Activated T-cell treated with anti-CD3 and anti-CD28 coated beads for 1 hour (primary cell): ENCODE data around the gene MYO9B.

Source experiments
- DNase-seq: peaks from one replicate; pipeline ENCODE4 v3.0.0-alpha.2; 2020; ENCODE audit warnings: low read depth

MYO9B gene, protein sequence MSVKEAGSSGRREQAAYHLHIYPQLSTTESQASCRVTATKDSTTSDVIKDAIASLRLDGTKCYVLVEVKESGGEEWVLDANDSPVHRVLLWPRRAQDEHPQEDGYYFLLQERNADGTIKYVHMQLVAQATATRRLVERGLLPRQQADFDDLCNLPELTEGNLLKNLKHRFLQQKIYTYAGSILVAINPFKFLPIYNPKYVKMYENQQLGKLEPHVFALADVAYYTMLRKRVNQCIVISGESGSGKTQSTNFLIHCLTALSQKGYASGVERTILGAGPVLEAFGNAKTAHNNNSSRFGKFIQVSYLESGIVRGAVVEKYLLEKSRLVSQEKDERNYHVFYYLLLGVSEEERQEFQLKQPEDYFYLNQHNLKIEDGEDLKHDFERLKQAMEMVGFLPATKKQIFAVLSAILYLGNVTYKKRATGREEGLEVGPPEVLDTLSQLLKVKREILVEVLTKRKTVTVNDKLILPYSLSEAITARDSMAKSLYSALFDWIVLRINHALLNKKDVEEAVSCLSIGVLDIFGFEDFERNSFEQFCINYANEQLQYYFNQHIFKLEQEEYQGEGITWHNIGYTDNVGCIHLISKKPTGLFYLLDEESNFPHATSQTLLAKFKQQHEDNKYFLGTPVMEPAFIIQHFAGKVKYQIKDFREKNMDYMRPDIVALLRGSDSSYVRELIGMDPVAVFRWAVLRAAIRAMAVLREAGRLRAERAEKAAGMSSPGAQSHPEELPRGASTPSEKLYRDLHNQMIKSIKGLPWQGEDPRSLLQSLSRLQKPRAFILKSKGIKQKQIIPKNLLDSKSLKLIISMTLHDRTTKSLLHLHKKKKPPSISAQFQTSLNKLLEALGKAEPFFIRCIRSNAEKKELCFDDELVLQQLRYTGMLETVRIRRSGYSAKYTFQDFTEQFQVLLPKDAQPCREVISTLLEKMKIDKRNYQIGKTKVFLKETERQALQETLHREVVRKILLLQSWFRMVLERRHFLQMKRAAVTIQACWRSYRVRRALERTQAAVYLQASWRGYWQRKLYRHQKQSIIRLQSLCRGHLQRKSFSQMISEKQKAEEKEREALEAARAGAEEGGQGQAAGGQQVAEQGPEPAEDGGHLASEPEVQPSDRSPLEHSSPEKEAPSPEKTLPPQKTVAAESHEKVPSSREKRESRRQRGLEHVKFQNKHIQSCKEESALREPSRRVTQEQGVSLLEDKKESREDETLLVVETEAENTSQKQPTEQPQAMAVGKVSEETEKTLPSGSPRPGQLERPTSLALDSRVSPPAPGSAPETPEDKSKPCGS (N-terminal part only)

GRCh38 chr19:17075035-17075863, at the start of gene MYO9B, which contains the start of gene HAUS8:
Gene MYO9B (plus strand): TSS chr19:17075777. CDS start chr19:17101718, 25,941 bp downstream.
Gene HAUS8 (minus strand): TSS chr19:17075452. CDS start chr19:17075422, 30 bp downstream.
- DNase-seq, result peak; percentile 98

GRCh38 chr19:17025991-17026658, 49.5 kb upstream of the MYO9B start:
- no peak for DNase-seq

- no peak for DNase-seq
Observed at GRCh38 chr19:17026706-17027534, 48.7 kb upstream of the MYO9B start, which contains the start of gene CPAMD8. Gene CPAMD8 (minus strand): TSS chr19:17026810. CDS start chr19:17026642, 168 bp downstream.

GRCh38 chr19:17027535-17027975, 48.0 kb upstream of the MYO9B start:
- no peak for DNase-seq

DNA sequence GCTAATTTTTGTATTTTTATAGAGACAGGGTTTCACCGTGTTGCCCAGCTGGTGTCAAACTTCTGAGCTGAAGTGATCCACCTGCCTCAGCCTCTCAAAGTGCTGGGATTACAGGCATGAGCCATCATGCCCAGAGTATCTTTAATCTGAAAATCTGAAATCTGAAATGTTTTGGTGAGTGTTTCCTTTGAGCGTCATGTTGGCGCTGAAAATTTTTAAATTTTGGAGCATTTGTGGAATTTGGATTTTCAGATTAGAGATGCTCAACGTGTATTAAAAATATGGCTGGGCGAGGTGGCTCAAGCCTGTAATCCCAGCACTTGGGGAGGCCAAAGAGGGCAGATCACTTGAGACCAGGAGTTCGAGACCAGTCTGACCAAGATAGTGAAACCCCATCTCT, 43.8 kb upstream of the MYO9B start:
- DNase-seq, result no peak

DNA sequence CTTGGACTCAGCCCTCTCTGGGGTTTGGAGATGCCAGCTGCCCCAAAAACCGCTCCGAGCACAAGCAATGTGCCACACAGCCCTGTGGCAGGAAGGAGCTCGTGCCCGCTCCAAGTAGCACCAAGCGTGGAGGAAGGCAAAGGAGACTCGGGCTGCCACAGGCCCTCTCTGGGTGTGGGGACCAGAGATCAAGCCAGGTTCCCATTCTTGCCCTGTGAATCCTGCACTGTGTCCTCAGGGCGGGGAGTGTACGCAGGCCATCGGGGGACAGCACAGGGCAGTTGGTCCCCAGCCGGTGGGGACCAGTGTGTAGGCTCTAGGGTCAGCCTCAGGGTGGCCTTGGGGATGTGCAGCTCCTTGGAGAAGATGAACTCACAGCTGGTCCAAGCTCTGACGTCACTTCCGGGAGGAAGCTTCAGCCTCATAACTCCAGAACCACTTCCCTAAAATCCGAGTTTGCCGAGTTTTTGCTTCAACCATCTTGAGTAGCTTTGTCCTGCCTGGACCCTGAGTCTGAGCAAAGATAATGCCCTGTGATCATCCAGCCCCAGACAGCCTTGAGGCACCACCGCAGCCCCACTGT, 39.6 kb upstream of the MYO9B start:
- no peak for DNase-seq

DNA sequence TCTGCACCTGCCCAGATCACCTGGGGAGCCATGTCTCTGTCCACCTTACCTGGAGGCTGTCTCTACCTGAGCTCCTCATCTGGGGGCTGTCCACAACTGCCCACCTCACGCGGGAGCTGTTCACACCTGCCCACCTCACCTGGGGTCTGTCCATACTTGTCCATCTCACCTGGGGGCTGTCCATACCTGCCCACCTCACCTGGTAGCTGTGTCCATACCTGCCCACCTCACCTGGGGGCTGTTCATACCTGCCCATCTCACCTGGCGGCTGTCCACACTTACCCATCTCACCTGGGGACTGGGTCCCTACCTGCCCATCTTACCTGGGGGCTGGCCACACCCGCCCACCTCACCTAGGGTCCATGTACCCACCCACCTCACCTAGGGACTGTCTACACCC, 38.9 kb upstream of the MYO9B start:
- DNase-seq, result no peak

GRCh38 chr19:17037184-17037583, 38.4 kb upstream of the MYO9B start:
- no peak for DNase-seq

GRCh38 chr19:17037966-17038500, 37.5 kb upstream of the MYO9B start:
- DNase-seq, result no peak

GRCh38 chr19:17041976-17042375, 33.6 kb upstream of the MYO9B start:
- no peak for DNase-seq

GRCh38 chr19:17043744-17044143, 31.8 kb upstream of the MYO9B start:
- DNase-seq, result no peak

DNA sequence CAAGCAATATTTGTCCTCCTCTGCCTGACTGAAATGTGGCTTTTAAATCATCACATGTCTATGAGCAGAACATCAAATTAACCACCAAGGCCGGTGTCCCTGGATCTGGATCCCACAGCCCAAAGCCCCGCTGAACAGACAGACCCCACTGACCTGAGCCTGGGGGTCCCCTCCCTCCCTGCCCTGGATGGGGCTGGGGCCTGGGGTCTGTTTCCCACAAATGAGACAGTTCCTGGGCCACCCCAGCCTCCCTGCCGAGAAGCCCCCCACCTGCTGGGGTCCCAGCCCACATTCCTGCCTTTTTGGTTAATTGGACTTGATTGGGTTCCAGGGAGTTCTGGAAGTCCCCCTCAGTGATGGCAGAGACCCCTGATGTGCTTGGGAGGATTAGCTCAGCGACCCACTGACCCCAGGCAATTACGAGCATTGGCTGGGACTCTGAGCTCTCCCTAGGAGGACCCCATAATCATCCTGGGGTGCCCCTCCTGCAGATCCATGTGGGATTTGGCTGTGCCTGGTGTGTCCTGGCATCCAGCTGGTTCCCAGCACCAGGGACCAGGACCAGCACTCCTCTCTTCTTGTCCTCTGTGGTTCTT, 29.6 kb upstream of the MYO9B start:
- DNase-seq, result no peak

DNA sequence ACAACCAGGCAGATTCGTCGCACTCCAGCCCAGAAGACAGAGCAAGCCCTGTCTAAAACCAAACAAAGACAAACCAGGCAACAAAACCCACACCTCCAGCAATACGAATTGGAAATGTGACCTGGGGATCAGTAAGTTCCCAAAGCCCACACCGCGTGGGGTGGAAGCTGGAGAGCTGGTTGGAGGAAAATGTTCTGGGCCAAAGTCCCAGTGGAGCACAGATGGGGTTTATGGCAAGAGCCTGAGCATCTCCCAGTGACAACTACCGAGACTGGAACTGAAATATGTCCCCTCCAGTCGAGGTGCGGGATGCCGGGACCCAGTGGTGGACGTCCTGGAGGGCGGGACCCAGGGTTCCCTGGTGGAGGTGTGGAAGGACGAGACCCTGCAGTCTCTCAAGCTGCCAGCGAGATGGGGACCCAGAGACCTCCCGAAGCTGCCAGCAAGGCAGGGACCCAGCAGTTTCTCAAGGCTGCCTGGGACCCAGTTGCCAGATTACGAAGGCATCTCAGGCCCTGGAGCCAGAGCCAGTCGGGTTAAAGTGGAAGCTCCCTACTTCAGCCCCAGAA, 26.6 kb upstream of the MYO9B start:
- DNase-seq, result no peak

DNA sequence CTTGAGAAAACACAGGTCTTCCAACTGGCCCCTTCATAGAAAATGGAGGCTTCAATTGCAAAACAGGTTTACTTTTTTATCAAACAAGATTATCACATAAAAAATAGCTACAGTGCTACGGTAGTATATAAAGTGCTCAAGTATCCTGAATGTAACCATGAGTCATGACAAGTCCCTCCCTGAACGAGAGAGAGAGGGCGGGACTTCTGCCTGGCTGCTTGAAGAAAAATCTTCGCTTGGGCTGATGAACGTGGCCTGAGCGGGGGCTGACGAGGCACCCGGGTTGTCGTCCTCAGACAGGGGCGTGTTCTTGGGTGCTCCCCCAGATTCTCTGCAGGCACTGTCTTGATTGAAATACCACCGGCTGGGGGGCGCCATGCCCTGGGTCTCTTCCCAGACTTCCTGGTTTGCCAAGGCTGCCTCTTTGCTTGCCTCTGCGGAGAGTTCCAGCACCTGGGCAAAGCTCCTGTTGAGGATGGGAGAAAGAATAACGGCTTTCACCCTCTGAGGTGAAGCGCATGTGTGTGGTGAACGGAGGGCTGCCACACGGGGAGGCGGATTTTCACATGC, 25.8 kb upstream of the MYO9B start:
- DNase-seq, result no peak

DNA sequence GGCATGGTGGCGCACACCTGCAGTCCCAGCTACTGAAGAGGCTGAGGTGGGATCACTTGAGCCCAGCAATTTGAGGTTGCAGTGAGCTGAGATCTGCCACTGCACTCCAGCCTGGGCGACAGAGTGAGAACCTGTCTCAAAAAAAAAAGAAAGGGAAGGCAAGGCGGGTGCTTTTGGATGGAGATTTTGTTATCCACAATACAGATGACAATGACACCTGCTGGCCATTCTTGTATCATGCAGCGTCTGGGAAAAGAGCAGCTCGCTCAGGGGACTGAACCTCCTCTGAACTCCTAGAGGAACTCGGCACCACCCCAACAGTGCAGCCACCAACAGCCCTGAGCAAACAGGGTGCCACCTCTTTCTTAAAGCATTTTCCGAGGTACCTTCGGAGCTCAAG, 23.1 kb upstream of the MYO9B start:
- peak; percentile 19 for DNase-seq

DNA sequence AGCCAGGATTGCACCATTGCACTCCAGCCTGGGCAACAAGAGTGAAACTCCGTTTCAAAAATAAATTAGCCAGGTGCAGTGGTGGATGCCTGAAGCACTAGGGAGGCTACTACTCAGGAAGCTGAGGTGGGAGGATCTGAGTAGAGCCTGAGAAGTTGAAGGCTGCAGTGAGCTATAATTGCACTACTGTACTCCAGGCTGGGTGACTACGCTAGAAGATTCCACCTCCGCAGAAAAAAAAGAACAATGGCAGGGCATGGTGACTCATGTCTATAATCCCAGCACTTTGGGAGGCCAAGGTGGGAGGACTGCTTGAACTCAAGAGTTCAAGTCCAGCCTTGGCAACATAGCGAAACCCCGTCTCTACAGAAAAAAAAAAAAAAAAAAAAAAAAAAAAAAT, 20.8 kb upstream of the MYO9B start:
- no peak for DNase-seq

- no peak for DNase-seq
Observed at GRCh38 chr19:17055636-17056035, 19.9 kb upstream of the MYO9B start.

DNA sequence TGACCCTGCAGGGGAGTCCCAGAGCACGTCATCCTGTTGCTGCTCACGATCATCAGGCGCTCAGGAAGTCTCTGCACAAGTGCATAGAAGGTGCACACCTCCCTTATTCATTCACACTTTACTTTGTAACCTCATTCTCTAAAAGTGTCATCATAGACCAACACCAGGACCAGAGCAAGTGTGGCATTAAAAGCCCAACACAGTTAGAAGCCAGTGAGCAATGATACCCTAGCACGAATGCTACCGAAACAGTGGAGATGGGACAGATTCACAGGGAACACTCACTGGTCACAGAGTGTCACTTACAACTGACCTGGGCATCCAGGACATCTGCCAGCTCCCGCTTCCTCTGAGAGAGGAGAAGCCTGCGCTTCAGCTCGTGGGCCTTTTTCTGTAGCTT, 17.3 kb upstream of the MYO9B start:
- DNase-seq, result no peak
